22Rv1 (cell line): Measurements from ENCODE around the gene ZBTB42.
A peak's percentile ranks its signal among the peaks of the same experiment; 100 is the strongest.

ENCODE experiments used
- H3K27ac ChIP-seq: fragments of 450-650 bp; 2 replicates; pipeline ENCODE4 v1.5.1; 2017
- CTCF ChIP-seq: fragments of 450-650 bp; IDR thresholded peaks from 2 replicates; pipeline ENCODE4 v1.5.1; 2017; ENCODE audit warnings: mild to moderate bottlenecking
- ZFX ChIP-seq: fragments of 450-650 bp; IDR thresholded peaks from 2 replicates; pipeline ENCODE4 v1.6.1; 2017; ENCODE audit warnings: antibody characterized with exemption, borderline replicate concordance

Gene ZBTB42

GRCh38 chr14:104803280-104803911 is 2.5 kb downstream of the ZBTB42 start:
- H3K27ac ChIP-seq: peak overlapping the region; percentile 98
- TF ChIP-seq CTCF (no peak), ZFX (no peak)

- peak overlapping the region; percentile 98 for H3K27ac ChIP-seq
- TF ChIP-seq CTCF: no peak
- no peak for TF ChIP-seq ZFX
These were observed 3.1 kb downstream of the ZBTB42 start for GRCh38 chr14:104803912-104804410.

GRCh38 chr14:104804481-104805325 is 3.8 kb downstream of the ZBTB42 start:
- no peak for TF ChIP-seq ZFX
- no peak for TF ChIP-seq CTCF
- H3K27ac ChIP-seq: peak overlapping the region; percentile 98

GRCh38 chr14:104805326-104805678 is 4.4 kb downstream of the ZBTB42 start:
- H3K27ac ChIP-seq: peak overlapping the region; percentile 98
- TF ChIP-seq ZFX (no peak), CTCF (no peak)

- peak overlapping the region; percentile 98 for H3K27ac ChIP-seq
- TF ChIP-seq CTCF (no peak), ZFX (no peak)
These were observed 5.2 kb downstream of the ZBTB42 start for GRCh38 chr14:104805941-104806624.

GRCh38 chr14:104806625-104807465 is 5.9 kb downstream of the ZBTB42 start:
- no peak overlapping the region for H3K27ac ChIP-seq
- TF ChIP-seq ZFX (no peak), CTCF (no peak)
